ENCODE results near the gene KRT2. TPM values are rescaled to one million over a fixed set of nuclear protein-coding genes. Genes with fewer than 3 reads are reported as not detected.

The KRT2 gene
- polyA plus RNA-seq, 2 of the 4 experiments (the other 2 are of a cell fraction): 0.09 TPM; not detected in 1

GRCh38 chr12:52677126-52677525, 25.1 kb upstream of the KRT2 start:
- Histone ChIP-seq H3K9me3 (no peaks in the 10 kb centered on the region), H3K27ac (no peak overlapping the region), H3K4me3 (no peak overlapping the region), H3K4me1 (no peaks in the 10 kb centered on the region; the same call in 2 of the 3 replicates), H3K4me2 (no peak overlapping the region)
- FAIRE-seq (no peak), ATAC-seq (no peak), DNase-seq (ENCODE audit: low read depth in 1 of 2, low spot score in 1 of 2) (no peak)
- ChIA-PET CTCF (no interaction called here), POLR2A (no interaction called here)
- no peak for TF ChIP-seq HOXB13 (CRISPR knock-in tag; IDR thresholded peaks at IDR 0.05; ENCODE audit: low read depth)
- TF ChIP-seq JUN (IDR thresholded peaks at IDR 0.05): no peak
- no peak for TF ChIP-seq EHMT2 (IDR thresholded peaks at IDR 0.05; ENCODE audit: low read depth)
- no peak for TF ChIP-seq NR3C1 (IDR thresholded peaks at IDR 0.05)
- no peak for TF ChIP-seq MAFK (IDR thresholded peaks at IDR 0.05; ENCODE audit: partially characterized antibody)
- TF ChIP-seq FOSL2 (IDR thresholded peaks at IDR 0.05): no peak
- no peak for TF ChIP-seq FOSL2 (CRISPR knock-in tag; IDR thresholded peaks at IDR 0.05)
- no peak for TF ChIP-seq TP53 (CRISPR knock-in tag; IDR thresholded peaks at IDR 0.05)
- TF ChIP-seq SREBF2 (IDR thresholded peaks at IDR 0.05): no peak
- 54% methylated on average over 5 of the region's 5 CpGs for WGBS (ENCODE audit: missing lambda C conversion rate)

DNA sequence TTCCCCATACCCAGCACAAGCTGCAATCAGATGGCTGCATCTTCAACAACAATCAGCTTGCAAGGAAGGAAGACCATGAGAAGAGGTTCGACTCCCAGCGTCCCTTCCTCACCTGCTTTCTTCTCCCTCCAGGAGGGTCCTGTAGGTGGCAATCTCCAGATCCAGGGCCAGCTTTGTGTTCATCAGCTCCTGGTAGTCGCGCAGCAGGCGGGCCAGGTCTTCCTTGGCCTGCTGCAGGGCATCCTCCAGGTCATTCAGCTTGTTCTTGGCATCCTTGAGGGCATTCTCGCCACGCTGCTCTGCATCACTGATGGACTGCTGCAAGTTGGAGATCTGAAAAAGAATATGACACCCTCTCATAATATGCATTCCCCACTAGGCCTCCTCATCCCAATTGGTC, 24.2 kb upstream of the KRT2 start:
- CTCF ChIA-PET: interaction anchor here (1.0 to 1.3 kb wide), 2 partner anchors 140 to 189 kb away, joined by 3 to 5 read pairs; no protein-coding TSS in a partner anchor
- POLR2A ChIA-PET: no interaction called here
- FAIRE-seq: no peak

DNA sequence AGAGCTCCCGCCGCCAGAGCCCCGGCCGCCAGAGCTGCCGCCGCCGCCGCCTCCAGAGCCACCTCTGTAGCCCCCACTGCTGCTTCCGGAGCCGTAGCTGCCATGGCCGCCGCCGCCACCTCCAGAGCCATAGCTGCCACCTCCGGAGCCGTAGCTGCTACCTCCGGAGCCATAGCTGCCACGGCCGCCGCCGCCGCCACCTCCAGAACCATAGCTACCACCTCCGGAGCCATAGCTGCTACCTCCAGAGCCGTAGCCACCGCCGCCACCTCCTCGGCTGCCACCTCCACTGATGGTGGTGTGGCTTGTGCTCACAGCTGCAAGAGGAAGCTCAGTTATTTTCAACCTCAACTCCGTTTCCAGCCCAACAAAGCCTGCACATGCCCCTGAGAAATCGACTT, 23.3 kb upstream of the KRT2 start:
- POLR2A ChIA-PET: no interaction called here
- H3K4me2 ChIP-seq: no peak overlapping the region
- DNase-seq (ENCODE audit: low read depth in 1 of 2, low spot score in 1 of 2): no peak
- no peaks in the 10 kb centered on the region for H3K9me3 ChIP-seq
- H3K4me1 ChIP-seq: no peaks in the 10 kb centered on the region; the same call in 2 of the 3 replicates
- CTCF ChIA-PET: interaction anchor here (1.0 to 1.3 kb wide), 3 partner anchors 140 to 302 kb away, joined by 3 to 5 read pairs (median 3); no protein-coding TSS in a partner anchor
- no peak overlapping the region for H3K27ac ChIP-seq
- no peak overlapping the region for H3K4me3 ChIP-seq
- no peak for FAIRE-seq
- no peak for ATAC-seq
- WGBS (ENCODE audit: missing lambda C conversion rate): 85% methylated on average over 24 of the region's 28 CpGs
- TF ChIP-seq, protein P1, sequence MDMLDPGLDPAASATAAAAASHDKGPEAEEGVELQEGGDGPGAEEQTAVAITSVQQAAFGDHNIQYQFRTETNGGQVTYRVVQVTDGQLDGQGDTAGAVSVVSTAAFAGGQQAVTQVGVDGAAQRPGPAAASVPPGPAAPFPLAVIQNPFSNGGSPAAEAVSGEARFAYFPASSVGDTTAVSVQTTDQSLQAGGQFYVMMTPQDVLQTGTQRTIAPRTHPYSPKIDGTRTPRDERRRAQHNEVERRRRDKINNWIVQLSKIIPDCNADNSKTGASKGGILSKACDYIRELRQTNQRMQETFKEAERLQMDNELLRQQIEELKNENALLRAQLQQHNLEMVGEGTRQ (IDR thresholded peaks at IDR 0.05): no peak
- TF ChIP-seq HES2 (IDR thresholded peaks at IDR 0.05) (no peak), EHF (CRISPR knock-in tag; IDR thresholded peaks at IDR 0.05) (no peak), TP53 (CRISPR knock-in tag; IDR thresholded peaks at IDR 0.05) (no peak), CBX2 (IDR thresholded peaks at IDR 0.05; ENCODE audit: borderline replicate concordance, low read depth) (no peak), ZSCAN20 (CRISPR knock-in tag; IDR thresholded peaks at IDR 0.05) (no peak), HOXB5 (CRISPR knock-in tag; IDR thresholded peaks at IDR 0.05) (no peak), RNF2 (IDR thresholded peaks at IDR 0.05; ENCODE audit: borderline replicate concordance, low read depth) (no peak), KDM1A (IDR thresholded peaks at IDR 0.05; ENCODE audit: low read depth) (no peak), SMC3 (IDR thresholded peaks at IDR 0.05) (no peak), HEYL (CRISPR knock-in tag; IDR thresholded peaks at IDR 0.05) (no peak), CEBPB (IDR thresholded peaks at IDR 0.05) (no peak)

More for the DNA sequence above, 24.2 kb upstream of the KRT2 start:
- H3K4me1 ChIP-seq: no peaks in the 10 kb centered on the region; the same call in 2 of the 3 replicates
- 65% methylated on average over 7 of the region's 7 CpGs for WGBS (ENCODE audit: missing lambda C conversion rate)
- DNase-seq (ENCODE audit: low read depth in 1 of 2, low spot score in 1 of 2) (no peak), ATAC-seq (no peak)
- no peaks in the 10 kb centered on the region for H3K9me3 ChIP-seq
- no peak overlapping the region for H3K27ac ChIP-seq
- H3K4me3 ChIP-seq: no peak overlapping the region
- no peak overlapping the region for H3K4me2 ChIP-seq
- TF ChIP-seq PHF8 (IDR thresholded peaks at IDR 0.05; ENCODE audit: borderline replicate concordance, low read depth): no peak
- no peak for TF ChIP-seq RCOR1 (IDR thresholded peaks at IDR 0.05; ENCODE audit: low read depth, low read length)
- TF ChIP-seq, protein P2, sequence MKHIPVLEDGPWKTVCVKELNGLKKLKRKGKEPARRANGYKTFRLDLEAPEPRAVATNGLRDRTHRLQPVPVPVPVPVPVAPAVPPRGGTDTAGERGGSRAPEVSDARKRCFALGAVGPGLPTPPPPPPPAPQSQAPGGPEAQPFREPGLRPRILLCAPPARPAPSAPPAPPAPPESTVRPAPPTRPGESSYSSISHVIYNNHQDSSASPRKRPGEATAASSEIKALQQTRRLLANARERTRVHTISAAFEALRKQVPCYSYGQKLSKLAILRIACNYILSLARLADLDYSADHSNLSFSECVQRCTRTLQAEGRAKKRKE (CRISPR knock-in tag; IDR thresholded peaks at IDR 0.05; ENCODE audit: low read depth): no peak
- TF ChIP-seq MAZ (IDR thresholded peaks at IDR 0.05; ENCODE audit: borderline replicate concordance, low read depth, low read length): no peak
- no peak for TF ChIP-seq HOXA7 (CRISPR knock-in tag; IDR thresholded peaks at IDR 0.05)
- TF ChIP-seq RARB (CRISPR knock-in tag; IDR thresholded peaks at IDR 0.05): no peak
- TF ChIP-seq, protein P3, sequence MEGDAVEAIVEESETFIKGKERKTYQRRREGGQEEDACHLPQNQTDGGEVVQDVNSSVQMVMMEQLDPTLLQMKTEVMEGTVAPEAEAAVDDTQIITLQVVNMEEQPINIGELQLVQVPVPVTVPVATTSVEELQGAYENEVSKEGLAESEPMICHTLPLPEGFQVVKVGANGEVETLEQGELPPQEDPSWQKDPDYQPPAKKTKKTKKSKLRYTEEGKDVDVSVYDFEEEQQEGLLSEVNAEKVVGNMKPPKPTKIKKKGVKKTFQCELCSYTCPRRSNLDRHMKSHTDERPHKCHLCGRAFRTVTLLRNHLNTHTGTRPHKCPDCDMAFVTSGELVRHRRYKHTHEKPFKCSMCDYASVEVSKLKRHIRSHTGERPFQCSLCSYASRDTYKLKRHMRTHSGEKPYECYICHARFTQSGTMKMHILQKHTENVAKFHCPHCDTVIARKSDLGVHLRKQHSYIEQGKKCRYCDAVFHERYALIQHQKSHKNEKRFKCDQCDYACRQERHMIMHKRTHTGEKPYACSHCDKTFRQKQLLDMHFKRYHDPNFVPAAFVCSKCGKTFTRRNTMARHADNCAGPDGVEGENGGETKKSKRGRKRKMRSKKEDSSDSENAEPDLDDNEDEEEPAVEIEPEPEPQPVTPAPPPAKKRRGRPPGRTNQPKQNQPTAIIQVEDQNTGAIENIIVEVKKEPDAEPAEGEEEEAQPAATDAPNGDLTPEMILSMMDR (IDR thresholded peaks at IDR 0.05): no peak
- no peak for TF ChIP-seq FOSB (CRISPR knock-in tag; IDR thresholded peaks at IDR 0.05)
- TF ChIP-seq ELK1 (IDR thresholded peaks at IDR 0.05; ENCODE audit: low read depth, low read length): no peak
- TF ChIP-seq JUNB (IDR thresholded peaks at IDR 0.05): no peak
- TF ChIP-seq CEBPB (IDR thresholded peaks at IDR 0.05): no peak
- TF ChIP-seq HOXB13 (CRISPR knock-in tag; IDR thresholded peaks at IDR 0.05; ENCODE audit: low read depth): no peak
